Medulla oblongata (tissue), 1 donor: ENCODE data around the gene TBCCD1.
A peak's percentile ranks its signal among the peaks of the same experiment; 100 is the strongest.
"Not testable (repeated sequence)": the region's sequence is repeated elsewhere in the genome, so short reads cannot be mapped to it uniquely, and the experiment has no call there.

Source experiments
- DNase-seq: peaks from one replicate; pipeline ENCODE4 v3.0.0-alpha.2; 2015; ENCODE audit errors: extremely low spot score

Gene TBCCD1

GRCh38 chr3:186551387-186551786 lies 15.8 kb downstream of the TBCCD1 start:
- no peak for DNase-seq

DNA sequence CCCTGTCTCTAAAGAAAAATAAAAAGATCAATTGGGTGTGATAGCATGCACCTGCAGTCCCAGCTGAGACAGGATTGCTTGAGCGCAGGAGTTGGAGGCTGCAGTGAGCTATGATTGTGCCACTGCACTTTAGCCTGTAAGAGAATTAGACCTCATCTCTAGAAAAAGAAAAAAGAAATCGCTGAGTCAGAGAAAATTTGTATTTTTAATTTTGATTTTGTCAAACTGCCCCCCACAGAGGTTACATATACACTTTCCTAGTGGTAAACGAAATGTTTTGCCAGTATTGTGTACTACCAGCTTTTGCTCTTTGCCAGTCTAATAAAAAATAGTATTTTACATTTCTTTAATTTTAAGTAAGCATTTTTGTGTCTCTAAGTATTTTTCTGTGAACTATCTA lies 17.6 kb downstream of the TBCCD1 start:
- no peak for DNase-seq

DNA sequence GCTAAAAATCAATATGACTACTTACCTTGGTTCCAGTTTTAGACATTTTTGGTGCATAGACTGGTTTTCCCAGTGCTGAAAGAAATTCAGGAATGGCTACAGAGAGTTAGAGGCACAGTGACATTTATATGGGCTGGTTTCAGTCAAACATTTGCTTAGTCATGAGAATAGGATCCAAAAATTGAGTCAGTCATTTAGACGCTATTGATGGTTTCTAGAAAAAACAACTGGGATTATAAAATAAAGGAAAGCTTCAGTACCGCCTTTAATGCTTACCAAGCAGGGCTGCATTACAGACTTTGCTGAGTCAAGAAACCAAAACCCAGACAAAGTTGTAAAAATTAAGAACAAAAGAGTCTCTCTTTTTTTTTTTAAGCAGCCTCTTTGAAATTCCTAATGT lies 22.9 kb downstream of the TBCCD1 start, which contains the start of gene CRYGS:
Gene CRYGS, minus strand, starts transcription at position 100 of the 400 bp plus-strand sequence. Its CDS starts 54 bp downstream, at position 46.
- no peak for DNase-seq

DNA sequence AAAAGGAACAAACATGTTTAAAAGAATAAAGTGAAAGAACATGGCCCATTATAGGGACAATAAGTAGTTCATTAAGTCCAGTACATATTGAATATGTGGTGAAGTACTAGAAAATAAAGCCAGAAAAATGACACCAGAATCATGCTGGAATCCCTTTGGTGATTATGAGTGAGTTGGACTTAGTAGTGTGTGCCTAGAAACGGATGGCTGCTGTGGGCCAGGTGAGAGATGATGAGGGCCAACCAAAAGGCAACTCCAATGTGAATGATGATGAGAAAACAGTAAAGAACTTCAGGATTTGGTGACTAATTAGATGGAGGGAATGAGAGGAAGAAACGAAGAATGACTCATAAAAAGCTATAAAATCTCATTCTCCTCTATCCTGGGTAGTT lies 26.3 kb downstream of the TBCCD1 start:
- no peak for DNase-seq

- peak; percentile 92 for DNase-seq
These were observed 26.8 kb downstream of the TBCCD1 start for GRCh38 chr3:186540221-186540834.

DNA sequence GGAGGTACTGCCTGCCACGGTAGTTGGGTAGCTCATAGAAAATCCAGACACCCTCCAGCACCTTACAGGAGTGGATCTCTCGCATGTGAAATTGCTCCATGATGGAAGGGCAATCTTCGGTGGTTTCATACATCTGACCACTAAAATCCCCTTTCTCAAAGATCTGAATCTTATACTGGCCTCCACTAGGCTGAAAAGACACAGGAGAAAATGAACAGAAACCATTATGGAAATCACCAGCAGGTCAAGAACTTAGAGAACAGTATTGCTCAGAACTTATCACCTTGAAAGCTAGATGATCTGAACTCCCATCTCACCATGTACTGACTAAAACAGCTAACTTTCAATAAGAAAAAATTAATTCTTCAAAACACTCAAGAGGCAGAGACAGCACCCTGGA lies 28.4 kb downstream of the TBCCD1 start:
- no peak for DNase-seq

DNA sequence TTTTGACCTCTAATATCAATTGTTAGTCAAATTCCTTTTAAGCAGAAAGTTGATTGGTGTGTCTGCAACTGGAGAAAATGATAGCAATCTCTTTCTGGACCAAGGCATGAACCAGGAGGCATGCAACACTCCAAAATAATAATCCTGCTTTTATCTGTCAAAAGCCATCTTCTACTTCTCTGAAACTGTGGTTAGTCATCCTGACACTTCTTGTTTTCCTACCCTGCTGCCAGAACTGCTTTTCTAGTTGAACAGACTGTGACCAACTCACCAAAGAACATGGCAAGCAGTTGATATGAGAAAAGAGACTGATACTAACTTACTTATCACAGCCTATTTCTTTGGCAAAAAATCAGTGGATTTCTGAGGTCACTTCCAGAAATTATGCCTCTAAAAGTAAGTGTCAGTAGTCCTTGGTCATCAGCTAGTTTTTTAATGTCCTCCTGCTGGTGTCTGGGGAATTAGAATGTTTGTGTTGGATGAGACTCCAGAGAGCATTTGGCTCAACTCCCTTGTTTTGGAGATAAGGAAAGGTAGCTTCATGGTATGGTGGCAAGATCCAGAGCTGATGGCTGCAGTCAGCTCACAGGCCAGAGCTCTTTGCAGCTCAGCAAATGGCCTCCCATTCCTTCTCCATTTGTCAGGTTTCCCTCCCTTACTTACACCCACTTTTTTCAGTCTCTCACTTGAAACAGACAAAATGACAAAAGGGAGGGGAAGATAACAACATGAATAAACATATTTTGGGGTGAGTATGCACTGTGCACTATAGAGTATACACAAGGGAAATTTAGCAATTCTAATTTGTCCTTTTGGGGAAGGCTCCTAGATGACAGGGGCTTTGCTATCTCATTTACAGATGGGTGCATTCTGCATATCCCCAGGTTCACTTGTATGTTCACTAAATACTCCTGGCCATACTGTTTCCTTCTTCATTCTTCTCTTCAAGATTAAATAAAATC lies 30.0 kb downstream of the TBCCD1 start:
- DNase-seq, result no peak

DNA sequence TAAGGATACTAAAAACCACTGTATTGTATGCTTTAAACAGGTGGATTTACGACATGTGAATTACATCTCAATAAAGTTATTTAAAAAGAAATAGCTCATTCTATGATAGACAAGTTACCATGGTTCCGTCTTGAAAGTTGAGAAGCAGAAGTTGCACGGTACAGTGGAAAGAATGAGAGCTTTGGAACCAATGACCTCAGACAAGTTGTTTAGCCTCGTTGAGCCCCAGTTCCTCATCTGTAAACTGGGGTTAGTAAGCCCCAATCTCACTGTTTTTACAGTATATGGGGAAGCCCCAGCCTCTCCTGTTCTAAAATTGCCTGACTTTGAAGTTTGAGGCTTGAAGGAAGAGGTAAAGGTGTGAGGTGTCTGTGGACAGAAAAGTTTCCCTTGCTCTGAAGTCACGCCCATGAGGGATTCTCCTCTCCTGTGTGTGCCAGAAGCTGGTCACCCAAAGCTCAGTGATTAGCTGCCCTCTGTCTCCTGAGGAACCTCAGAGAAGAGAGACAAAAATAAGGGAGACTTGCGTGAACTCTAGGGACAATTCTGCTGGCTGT lies 32.9 kb downstream of the TBCCD1 start:
- peak; percentile 58 for DNase-seq

DNA sequence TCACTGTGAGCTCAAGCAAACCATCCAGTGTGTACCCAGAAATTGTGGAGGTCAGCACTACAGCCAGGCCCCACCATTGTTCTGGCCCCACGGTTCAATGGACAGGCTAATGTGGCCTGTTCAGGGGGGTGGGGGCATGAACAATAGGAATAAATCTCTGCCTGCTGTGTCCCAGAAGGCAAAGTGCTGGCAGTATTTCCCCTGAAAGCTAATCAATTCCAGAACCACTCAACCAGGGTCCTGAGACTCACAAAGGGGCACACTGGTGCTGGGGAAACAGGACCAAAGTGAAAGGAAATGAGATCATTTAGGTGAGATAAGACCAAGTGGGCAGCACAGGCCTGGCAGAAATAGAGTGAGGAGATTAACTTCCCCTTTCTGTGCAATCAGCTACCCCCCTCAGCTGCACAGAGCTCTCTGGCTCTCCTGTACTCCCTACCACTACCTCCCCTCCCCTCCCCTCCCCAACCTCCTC lies 34.5 kb downstream of the TBCCD1 start:
- no peak for DNase-seq

- DNase-seq, result not testable (repeated sequence)
These were observed 35.4 kb downstream of the TBCCD1 start for GRCh38 chr3:186531694-186532093.

DNA sequence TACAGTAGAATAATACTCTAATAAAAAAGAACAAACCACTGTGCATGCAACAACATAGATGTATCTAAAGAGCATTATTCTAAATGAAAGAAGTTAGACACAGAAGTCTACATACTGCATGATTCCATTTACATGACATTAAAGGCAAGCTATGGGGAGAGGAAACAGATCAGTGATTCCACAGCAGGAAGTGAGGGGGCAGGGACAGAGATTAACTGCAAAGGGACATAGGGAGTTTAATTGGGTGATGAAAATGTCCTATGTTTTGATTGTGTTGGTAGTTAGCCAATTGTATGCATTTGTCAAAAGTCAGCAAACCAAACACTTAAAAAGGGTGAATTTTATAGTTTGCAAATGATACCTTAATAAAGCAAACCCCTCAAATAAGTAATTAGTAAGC lies 36.7 kb downstream of the TBCCD1 start:
- no peak for DNase-seq

- no peak for DNase-seq
These were observed 37.7 kb downstream of the TBCCD1 start for GRCh38 chr3:186529201-186529999.

- DNase-seq, result no peak
These were observed 40.9 kb downstream of the TBCCD1 start for GRCh38 chr3:186526256-186526606.

DNA sequence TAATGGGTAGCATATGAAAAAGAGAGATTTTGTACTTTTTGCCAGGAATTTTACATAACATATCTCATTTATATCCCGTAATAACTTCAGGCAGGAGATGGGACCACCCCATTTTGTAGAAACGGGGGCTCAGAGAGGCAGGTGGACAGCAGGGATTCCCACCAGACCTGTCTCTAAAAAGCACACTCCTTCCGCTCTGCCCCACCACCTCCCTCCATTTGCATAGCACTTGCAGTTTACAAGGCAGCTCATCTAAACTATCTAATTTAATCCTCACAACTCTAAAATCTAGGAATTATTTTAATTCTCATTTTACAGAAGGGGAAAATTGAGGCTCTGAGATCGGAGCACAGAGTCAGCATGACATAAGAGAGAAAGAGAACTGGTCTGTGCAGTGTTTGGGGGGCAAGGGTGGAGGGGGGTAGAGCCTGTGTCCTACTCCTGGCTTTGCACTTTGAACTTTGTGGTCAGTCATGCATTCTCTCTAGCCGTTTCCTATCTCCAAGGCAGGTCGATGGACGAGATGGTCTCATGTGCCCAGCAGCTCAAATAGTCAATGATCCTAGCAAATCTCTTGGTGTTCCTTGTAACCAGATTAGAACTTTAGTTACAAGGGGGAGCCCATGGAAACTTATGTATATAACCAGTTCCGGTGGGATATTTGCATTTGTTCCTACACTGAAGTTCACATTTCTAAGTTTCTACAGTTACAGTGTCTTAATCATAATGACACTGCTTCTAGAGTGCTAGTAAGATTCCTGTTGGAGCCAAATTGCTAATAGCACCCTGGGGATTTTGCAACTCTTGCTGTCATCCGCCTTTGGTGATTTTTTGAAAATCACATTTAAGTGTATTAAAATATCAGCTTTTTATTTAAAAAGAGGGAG lies 41.5 kb downstream of the TBCCD1 start:
- no peak for DNase-seq

DNA sequence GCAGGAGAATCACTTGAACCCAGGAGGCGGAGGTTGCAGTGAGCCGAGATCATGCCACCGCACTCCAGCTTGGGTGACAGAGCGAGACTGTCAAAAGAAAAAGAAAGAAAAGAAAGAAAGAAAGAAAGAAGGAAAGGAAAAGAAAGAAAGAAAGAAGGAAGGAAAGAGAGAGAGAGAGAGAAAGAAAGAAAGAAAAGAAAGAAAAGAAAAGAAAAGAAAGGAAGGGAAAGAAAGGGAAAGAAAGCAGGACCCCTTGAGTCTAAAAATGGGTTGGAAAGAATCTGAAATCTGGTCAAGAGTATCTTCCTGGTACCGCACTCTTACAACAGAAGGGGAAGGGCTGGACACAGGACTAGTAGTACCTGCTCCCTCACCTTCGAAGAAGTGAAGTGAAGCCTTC lies 42.5 kb downstream of the TBCCD1 start:
- no peak for DNase-seq

- DNase-seq, result no peak
These were observed 43.7 kb downstream of the TBCCD1 start for GRCh38 chr3:186523434-186523833.

GRCh38 chr3:186523022-186523421 lies 44.1 kb downstream of the TBCCD1 start:
- DNase-seq, result no peak

- DNase-seq, result no peak
These were observed 45.9 kb downstream of the TBCCD1 start for GRCh38 chr3:186520957-186521842.

- DNase-seq, result no peak
These were observed 46.7 kb downstream of the TBCCD1 start for GRCh38 chr3:186520431-186520830.
